ENCODE results near the gene IRF2BPL.

DNA sequence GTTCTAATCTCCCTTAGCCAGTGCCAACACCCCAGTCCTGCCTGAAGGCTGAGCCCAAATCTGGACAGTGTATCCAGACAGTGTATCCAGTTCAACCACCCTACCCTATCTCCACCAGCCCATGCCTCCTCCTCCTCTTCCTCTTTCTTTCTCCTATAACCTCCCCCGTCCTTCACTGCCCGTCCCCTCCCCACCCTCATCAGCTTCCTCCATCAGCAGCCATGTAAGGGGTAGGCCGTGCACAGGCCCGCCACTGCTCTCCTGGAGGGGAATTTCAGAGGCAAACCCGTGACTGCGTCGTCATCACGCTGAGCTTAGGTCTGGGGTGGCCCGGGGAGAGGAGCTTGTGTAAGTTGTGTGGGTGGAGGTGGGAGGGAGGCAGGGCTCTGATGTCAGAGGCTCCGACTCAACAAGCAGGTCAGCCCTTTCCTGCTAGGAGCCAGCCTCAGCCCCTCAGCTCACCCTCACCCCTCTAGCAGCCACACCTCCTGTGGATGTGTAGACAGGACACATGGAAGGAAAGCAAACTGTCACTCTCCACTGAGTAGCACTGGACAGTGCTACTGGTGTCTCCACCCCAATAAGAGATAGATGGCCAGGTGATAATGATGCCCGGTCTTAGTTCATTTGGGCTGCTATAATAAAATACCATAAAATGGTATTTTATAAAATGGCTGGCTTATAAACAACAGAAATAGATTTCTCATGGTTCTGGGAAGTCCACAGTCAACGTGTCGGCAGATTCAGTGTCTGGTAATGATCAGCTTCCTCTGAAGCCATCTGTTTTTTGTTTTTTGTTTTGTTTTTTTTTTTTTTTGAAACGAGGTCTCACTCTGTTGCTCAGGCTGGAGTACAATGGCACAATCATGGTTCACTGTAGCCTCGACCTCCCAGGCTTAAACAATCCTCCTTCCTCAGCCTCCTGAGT lies 50.5 kb downstream of the IRF2BPL start:
- TF ChIP-seq POLR2A (IDR thresholded peaks at IDR 0.05), result no peak
- no peak for TF ChIP-seq CTCF (IDR thresholded peaks at IDR 0.05)
- TF ChIP-seq POLR2AphosphoS5 (IDR thresholded peaks at IDR 0.05), result no peak
- no peak for TF ChIP-seq EP300 (IDR thresholded peaks at IDR 0.05; ENCODE audit: low read depth)

Data from transverse colon (tissue), 4 donors.